GM18517 (cell line): ENCODE measurements around the gene TOX3.

ENCODE experiments used
- ATAC-seq: cut with Tn5 transposase; IDR thresholded peaks from one replicate; pipeline ENCODE4 v1.9.1; 2021; ENCODE audit warnings: mild to moderate bottlenecking, moderate library complexity; ENCODE audit not compliant: unreplicated experiment

The TOX3 gene

GRCh38 chr16:52539191-52539590 lies 7.8 kb downstream of the TOX3 start:
- ATAC-seq, result no peak

- ATAC-seq, result no peak
These were observed 8.4 kb downstream of the TOX3 start for GRCh38 chr16:52538511-52538910.

- ATAC-seq, result no peak
These were observed 9.4 kb downstream of the TOX3 start for GRCh38 chr16:52537516-52537915.

DNA sequence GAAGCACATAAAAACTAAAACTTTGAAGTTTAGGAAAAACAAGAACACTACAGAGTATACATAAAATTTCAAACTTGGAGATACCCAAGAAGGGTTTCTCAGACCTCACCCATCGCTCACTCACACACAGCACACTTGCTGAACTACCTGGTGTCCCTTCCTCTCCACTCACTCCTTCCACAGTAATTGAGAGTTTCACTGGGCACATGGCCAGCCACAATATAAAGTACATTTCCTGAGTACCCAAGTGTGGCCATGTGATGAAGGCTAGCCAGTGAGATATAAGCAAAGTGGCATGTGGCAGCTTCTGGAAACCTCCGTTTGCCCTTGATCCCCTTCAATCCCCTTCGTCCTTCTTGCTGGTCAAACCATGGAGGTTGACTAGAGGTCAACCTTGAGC lies 11.9 kb downstream of the TOX3 start:
- no peak for ATAC-seq

GRCh38 chr16:52533296-52533695 lies 13.6 kb downstream of the TOX3 start:
- no peak for ATAC-seq

- no peak for ATAC-seq
These were observed 14.6 kb downstream of the TOX3 start for GRCh38 chr16:52532384-52532783.

DNA sequence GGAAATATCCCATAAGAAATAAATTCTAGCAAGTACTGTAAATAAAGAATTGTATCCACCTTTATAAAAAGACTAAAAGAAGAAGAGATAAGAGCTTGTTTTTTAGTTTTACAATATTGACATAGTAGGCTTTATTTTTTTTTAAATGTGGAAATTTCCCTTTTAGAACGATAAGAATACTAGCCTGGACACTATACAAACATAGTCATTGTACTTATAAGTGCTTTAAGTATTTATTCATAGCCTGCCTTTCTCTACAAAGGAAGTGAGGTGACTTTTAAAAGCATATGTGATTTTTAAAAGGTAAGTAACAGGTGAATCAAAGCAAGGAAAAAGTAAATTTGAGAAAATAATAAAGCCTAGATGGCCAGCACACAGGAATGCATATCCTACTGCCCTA lies 17.7 kb downstream of the TOX3 start:
- ATAC-seq, result no peak

DNA sequence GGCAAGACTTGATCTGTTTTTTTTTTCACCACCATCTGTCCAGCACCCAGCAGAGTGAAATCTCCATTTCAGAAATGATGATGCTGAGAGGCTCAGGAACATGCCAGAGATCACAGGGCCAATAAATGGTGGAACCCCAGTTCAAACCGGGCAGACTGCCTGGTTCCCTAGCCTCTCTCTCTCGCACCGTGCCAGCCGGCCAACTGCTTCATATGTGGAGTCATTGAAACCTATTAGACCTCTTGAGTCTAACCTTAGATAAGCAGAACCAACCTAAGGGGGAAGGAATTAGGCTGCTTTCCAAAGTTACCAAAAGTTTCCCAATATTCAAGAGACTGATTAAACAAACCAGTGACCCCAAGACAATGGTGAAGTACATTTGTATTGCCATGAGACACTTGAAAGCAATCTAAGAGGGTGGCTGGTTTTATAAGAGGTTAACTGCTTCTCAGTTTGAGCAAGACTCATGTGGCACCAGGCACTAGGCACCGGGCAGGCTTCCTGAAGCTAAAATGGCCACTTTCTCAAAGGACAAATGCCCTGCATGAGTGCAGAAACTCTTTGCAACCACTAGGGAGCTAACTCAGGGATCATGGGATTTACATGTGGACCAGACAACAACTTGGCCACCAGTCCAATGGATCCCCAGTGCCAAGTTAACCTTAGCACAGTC lies 18.4 kb downstream of the TOX3 start:
- no peak for ATAC-seq

DNA sequence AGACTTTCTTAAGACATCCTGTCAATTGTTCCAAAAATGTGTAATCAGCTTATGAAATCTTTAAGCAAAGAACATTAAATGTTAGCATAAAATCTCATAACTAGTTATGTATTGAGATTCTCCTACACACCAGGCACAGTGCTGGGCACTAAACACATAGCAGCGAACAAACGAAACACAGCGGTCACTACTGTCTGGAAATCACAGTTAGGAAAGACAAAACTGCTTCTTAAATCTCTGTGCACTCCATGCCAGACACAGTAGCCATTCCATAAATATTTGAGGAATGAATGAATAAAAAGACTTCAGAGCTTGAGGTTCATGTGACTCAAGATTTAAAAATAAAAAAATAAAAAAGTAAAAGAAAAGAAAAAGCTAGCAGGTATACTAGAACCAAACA lies 20.1 kb downstream of the TOX3 start:
- ATAC-seq, result no peak

GRCh38 chr16:52526116-52526828 lies 20.7 kb downstream of the TOX3 start:
- ATAC-seq, result no peak

DNA sequence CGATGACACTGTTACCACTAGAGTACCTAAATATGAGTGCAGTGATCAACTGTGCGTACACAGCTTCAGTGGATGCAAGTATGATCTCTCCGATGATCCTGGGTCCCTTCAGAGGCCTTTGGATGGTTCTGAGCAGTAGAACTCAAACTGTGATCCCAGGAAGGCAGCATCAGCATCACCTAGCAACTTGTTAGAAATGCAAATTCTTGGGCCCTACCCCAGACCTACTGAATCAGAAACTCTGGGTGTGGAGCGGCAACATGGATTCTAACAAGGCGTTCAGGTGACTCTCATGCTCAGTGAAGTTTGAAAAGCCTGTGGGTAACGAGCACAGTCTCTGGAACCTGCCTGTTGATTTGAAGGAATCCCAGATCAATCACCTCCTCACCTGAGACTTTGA lies 25.4 kb downstream of the TOX3 start:
- ATAC-seq, result no peak

- no peak for ATAC-seq
These were observed 28.1 kb downstream of the TOX3 start for GRCh38 chr16:52518884-52519283.

- ATAC-seq, result no peak
These were observed 31.8 kb downstream of the TOX3 start for GRCh38 chr16:52515068-52515671.

GRCh38 chr16:52512297-52512987 lies 34.5 kb downstream of the TOX3 start:
- no peak for ATAC-seq

- ATAC-seq, result no peak
These were observed 45.2 kb downstream of the TOX3 start for GRCh38 chr16:52501746-52502145.

- ATAC-seq, result no peak
These were observed 46.0 kb downstream of the TOX3 start for GRCh38 chr16:52500963-52501362.

- ATAC-seq, result no peak
These were observed 47.9 kb downstream of the TOX3 start for GRCh38 chr16:52499060-52499440.

- ATAC-seq, result no peak
These were observed 48.4 kb downstream of the TOX3 start for GRCh38 chr16:52498328-52499059.

DNA sequence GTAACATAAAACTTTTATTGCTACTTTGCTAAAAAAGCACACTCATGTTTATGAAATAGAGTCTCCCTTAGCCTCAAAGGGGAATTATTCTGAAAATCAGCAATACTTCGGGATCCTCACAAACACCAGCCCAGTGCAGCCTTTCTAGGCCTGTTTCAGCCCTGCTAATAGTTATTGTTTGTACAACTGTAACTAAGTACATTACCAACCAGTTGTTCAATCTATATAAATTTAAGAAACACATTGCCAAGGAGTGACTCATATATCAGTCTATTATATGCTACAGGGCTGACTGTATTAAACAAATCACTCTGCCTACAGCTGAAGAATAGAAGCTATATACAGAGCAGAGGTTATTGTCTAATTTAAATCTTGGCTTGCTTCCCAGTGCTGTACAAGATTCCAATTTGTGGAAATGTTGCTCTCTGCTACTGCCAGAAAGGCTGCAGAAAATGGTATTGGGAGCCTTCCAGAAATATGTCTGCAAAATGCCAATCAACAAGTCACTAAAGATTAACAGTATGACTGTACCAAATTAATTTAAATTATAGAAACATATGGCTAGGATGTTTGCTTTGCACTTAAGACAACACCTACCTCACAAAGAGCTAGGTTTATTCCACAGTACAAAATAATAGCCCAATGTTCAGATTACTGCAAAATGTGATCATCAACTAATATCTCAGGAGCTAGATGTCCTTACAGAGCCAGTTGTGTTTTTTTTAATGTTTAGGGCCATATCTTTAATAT lies 49.7 kb downstream of the TOX3 start:
- ATAC-seq, result no peak
